SKM-1 (cell line): ENCODE measurements around the gene FGF1.
"Not testable (repeated sequence)": the region's sequence is repeated elsewhere in the genome, so short reads cannot be mapped to it uniquely, and the experiment has no call there.

ENCODE experiments used
- DNase-seq: peaks from one replicate; lab custom pipeline; 2025; ENCODE audit not compliant: unreplicated experiment; lab: John Stamatoyannopoulos, UW

FGF1 gene

DNA sequence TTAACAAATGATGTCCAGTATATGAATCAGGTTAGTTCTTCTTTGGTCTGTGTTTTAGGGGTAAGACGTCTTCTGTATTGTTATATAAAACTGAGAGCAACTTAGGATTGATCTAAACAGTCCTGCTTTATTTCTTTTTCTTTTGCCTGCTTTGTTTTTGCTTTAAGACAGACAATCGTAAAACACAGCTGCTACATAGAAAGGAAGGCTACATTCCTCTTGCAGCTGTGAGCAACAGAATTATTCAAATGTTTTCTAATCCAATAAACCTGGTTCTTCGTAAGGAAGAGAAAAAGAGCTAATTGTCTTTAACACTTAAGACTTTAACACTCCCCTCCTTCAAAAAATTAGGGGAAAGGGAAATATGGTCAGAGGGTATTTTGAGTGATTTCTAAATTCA, 14.6 kb downstream of the FGF1 start:
- no peak for DNase-seq

DNA sequence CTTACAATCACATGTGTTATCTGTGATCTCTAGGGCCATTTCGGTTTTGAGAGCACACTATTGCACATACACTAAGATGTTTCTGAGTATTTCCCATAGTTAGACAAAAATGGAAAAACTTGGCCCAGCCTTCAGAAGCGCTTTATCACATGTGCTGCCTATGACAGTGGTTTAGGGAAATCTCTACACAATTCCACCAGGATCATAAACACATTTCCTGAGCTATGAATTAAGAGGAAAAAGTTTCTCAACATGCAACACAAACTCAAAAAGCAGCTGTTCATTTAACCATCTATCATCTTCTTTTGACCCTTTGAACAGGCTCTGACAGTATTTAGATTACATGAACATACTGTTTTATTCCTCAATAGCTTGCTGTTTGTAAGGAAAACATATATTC, 15.1 kb downstream of the FGF1 start:
- DNase-seq: no peak

DNA sequence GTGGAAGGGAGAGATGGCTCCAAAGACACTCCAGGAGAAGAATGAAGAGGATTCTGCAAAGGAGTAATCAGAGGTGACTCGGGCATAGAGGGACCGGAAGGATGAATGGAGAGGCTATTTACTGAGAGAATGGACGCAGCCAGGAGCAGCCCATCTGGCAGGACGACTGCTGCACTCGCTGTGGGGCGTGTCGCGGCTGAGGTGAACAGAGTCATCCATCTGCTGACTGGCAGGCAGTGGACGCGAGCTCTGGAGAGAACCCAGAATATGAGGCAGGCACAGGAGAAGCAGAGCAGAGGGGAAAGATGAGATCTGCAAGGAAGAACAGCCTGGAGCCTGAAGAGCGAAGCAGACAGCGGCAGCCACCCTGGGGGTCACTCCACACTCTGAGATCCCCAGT, 16.4 kb downstream of the FGF1 start:
- no peak for DNase-seq

DNA sequence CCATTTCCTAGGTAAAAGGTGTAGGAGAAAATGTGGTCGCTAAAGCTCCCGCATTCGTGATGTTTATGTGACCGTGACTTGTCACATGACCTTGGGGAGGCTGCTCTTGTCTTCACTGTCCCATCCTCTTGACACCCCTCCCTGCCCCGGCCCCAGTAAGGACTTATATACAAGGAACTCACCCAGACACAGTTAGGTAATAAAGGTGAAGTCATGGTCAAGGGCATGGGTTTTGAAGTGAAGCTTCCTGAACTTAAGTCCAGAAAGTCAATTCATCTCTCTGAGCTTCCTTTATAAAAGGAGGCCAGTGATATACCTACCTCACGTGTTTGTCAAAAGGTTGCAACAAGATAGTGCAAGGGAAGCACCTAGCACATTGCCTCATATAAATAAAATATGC, 17.6 kb downstream of the FGF1 start:
- DNase-seq: no peak

DNA sequence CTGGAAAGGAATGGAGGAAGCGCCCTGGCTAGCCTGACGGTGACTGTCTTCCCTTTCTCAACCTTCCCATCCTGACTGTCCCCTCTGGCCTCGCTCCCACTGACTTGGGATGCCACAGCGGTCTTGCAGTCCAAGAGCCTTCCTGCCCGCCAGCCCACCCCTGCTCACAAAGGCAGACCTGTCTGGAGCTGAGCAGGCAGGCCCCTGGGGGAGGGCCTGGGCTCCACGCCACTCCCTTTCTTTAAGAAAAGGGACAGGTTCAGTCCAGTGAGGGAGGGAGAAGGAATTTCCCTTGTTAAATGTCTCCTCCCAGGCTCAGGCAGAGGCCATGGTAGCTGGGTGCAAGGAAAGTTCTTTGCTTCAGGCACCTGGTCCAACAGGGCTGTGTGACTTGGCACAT, 18.1 kb downstream of the FGF1 start:
- DNase-seq: no peak

DNA sequence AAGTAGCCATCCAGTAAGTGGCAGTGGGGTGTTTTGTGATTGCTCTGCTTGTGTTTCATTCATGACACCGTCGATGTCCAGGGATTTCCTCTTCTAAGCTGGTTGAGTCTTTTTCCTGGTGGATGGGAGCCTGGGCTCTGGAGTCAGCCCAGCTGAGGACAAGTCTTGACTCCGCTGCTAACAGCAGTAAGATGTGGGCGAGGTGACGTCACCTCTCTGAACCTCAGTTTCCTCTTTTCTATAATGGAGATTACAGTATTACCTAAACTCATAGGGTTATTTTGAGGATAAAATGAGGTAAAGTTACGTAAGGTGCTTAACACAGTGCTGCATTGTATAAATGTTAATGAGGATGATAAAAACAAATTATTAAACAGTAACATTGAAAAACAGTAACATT, 21.3 kb downstream of the FGF1 start:
- DNase-seq: peak; percentile 85

DNA sequence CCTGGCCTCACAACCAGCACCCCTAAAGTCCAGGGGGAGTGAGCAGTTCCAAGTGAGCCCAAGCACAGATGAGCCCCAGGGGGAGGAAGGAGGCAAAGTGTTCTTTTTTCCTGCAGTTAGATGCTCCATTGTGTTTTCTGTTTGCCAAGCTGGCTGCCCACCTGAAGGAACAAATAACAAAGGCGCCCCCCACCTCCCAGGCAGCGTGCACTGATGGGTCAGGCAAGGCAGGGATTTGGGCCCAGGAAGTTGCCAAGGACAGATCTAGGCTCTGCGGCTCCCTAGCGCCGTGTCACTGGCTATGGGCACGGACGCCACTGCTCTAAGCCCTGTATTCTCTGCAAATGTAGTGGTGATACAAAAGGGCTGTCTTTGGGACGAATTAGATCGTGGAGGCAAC, 21.8 kb downstream of the FGF1 start:
- DNase-seq: no peak

DNA sequence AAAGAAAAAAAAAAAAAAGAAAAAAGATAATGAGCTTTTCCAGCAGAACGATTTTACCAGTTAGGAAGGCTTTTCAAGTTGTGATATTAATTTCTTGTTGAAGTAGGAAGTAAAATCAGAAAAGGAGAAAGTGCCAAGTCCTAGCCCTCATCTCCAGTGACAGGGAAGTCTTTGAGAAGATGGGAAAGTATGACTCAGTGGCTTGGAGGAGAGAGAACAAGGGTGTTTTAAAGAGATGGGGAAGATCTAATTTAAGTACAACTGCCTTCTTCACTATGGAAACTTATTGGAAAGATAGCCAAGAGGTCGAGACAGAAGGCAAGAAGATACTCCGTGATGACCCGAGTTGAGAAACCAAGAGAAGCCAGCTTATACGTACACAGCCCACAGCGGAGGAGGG, 22.6 kb downstream of the FGF1 start:
- no peak for DNase-seq

DNA sequence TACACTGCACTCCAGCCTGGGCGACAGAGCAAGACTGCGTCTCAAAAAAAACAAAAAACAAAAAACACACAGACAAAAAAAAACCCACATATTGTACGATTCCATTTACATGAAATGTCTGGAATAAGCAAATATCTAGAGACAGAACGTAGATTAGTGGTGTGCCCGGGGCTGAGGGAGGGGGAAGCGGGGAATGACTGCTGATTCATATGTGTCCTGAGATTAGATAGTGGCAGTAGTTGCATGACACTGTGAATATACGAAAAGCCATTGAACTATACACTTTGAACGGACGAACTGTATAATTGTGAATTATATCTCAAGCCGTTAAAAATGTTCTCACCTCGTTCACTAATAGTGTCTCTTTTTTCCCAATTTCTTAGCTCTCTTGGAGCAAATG, 23.9 kb downstream of the FGF1 start:
- DNase-seq: no peak

DNA sequence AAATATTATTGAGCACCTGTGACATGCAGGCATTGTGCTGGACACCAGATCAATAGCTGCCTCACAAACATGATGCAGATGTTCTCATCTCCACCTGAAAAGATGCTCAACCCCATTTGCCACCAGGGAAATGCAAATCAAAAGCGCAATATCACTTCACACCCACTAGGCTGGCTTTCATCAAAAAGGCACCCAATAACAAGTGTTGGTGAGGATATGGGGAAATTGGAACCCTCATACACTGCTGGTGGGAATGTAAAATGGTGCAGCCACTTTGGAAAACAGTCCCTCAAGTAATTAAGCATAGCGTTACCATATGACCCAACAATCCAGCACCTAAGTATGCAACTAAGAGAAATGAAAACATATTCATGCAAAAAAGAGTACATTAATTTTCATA, 24.7 kb downstream of the FGF1 start:
- no peak for DNase-seq

DNA sequence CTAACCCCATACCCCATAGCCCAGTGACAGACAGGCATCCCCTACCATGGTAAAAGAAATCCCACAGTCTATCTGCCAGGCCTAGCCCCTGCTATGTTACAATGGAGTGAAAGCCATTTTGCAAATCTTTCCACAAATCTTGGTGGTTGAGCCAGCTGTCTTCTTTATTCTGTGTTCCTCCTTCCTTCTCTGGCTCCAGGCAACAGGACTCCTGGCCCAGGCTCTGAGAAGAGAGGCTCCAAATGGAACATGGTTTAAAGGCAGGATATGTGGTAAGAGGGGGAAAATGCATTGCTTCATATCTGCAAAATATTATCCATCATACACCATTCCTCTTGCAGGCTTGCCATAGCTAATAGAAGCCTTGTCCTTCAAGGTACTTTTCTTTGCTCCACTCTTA, 25.2 kb downstream of the FGF1 start:
- DNase-seq: no peak

DNA sequence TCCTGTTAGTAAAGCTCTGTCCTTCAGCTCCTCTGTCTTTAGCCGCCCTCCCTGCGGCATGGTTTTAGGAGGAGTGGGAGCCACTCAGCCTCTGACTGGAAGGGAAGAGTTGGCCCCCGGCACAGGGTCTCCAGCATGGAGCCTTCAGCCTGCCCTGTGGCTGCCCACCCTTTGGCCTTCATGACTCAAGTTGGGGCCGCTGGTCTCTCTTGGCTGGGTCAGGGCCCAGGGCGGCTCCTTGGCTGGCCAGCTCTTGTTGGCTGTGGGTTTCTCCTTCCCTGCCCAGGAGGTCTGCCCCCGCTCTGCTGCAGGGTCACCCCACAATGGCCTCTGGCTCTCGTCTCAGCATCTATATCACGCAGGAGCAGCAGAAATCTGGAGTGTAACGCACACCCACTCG, 25.7 kb downstream of the FGF1 start:
- no peak for DNase-seq

DNA sequence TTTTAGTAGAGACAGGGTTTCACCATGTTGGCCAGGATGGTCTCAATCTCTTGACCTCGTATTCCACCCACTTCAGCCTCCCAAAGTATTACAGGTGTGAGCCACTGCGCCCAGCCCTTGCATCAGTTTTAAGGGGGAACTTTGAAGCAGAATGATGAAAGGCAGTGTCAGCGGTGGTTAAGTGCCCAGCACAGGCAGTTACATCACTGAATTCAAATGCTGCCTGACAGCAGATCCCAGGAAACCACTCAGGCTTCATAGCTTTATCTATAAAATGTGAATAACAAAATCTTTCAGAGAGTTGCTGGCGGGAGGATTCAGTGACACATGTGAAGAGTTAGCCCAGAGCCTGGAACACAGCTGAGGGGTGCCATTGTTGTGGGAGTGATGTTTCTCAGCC, 26.5 kb downstream of the FGF1 start:
- DNase-seq: no peak

DNA sequence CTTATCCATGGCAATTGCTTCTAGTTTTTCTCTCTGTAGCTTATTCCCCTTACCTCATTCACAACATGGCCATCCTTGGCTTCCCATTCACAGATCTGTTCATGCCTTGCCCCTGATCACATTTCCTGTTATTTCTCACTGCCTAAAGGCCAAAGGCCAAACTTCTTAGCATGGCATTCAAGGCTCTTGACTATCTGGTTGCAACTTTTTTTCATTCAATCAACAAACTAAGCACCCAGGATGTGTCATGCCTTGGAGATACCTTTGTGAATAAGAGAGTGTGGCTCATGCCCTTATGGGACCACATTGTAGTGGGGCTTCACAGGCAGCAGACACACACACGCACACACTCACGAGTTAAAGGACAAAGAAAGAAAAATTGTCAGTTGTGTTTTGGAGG, 27.6 kb downstream of the FGF1 start:
- DNase-seq: no peak

DNA sequence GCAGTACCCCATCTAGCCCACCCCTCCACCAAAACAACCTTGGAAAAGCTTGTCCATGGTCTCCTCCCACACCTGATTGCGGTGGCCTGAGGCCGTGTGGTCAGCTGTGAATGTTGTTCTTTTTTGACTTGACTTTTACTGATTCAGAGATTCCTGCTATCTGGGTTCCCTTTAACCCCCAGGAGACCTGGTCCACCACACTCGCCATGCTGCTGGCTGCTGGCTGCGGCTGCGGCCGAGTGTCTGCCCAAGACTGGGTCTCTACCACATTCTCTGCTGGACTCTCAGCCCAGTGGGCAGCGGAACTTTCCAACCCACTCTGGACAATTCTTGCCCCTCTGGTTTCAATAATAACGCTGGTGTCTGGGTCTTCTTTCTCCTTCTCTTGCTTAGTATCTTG, 28.4 kb downstream of the FGF1 start:
- DNase-seq: no peak

DNA sequence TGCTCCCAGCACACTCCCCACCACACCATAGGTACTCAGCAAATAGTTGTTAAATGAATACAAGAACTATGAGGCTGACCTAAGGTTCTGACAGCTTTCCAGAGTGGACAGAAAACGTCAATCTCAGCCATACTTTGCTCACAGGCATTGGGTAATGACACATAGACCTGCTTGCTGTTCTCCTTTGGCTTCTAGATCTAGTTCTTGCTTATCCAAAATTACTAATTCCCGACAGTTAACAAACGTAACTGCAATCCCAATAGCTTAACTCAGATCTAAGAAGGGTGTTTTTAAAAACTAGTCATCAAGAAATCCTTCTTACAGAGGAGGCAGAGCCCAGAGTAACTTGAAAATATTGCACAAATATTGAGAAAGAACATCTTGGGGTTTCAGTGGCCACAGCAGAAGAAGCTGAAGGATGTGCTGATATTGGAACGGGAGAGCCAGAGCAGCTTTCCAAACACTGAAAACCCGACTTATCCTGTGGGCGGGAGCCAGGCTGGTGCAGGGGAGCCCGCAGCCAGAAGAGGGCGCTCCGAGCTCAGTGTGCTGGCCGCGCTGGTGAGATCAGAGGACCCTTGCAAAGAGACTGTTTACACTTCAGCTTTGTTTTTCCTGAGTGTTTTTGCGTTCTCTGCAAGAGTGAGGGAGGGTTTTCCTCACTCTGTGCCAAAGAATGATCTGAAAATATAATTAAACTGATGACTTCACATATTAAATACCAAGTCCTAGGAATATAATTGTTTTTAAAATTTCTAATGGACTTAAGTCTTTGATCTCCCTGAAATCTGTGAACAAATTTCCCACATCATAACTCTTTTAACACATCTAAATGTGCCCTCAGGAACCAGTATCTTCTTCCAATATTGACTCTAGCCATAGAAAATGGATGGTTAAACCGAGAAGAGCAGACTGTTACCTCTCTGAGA, 30.3 kb downstream of the FGF1 start:
- DNase-seq: peak; percentile 63

DNA sequence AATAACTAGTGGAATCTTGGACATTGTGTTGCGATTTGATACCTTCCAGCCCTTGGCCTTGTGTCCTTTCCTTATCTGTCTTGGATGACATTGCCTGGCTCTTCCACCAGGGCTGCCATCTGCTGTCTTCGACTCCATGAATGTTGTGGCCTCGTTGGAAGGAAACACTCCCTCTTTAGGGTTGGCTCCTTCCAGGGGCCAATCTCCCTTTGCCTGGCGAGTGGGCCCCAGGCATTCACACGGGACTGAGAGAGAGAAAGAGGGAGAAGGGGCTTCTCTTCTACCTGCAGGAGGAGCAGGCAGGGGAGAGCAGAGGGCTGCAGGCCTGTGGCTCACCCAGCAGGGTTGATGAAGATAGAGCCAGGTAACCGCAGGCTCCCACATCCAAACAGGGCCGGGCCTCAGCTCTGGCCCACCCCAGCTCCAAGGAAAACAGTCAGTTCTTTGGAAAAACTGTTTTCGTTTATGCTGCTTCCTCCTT, 31.3 kb downstream of the FGF1 start:
- no peak for DNase-seq

DNA sequence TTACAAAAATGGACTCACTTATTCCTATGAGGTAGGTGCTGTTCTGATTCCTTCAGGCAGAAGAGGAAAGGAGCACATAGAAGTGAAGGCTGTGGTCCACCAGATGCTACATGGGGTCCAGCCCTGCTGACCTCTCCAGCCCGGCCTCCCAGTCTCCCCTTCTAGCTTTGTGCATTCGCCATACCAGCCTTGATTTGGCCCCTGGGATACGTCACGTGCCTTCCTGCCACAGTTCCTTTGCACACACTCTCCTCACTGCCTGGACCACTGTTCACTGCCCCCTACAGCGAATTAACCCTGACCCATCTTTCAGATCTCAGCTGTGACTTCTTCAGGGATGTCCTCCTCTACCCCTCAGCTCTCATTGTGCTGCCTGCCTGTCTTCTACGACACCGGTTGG, 32.6 kb downstream of the FGF1 start:
- no peak for DNase-seq

DNA sequence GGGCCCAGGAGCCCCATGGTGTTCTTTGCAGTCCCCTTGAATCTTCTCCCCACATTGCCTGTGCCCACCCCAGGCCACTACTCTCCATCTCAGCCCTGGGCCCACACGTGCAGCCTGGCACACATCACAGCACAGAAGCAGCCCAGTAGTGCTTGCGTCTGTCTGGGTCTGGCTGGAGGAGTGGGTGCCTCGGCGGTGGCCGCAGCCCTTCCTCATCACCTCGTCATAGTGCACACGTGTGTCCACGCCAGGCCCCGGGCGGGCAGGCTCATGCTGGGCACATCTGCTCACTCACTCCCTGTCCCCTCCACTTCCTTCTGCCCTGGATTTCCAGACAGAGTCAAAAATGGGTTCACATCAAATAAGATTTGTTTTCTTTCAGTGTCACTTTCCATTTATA, 33.3 kb downstream of the FGF1 start:
- no peak for DNase-seq

DNA sequence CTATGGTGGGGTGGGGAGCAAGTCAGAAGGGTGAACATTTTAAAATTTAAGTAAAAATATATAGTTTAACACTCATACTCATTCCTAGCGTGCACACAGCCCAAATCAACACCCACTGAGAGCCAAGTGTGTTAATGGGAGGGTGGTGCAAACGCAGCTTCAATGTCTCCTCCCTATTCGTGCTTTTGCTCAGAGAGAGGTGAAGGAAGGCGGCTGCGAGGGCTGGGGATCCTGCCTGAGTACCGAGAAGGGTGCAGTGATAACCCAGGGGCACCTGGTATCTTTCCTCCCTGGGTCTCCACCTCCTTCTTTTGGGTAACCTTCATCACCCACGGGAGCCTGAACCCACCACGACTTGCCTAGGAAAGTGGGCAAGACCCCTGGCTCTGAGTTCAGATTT, 35.0 kb downstream of the FGF1 start:
- no peak for DNase-seq

DNA sequence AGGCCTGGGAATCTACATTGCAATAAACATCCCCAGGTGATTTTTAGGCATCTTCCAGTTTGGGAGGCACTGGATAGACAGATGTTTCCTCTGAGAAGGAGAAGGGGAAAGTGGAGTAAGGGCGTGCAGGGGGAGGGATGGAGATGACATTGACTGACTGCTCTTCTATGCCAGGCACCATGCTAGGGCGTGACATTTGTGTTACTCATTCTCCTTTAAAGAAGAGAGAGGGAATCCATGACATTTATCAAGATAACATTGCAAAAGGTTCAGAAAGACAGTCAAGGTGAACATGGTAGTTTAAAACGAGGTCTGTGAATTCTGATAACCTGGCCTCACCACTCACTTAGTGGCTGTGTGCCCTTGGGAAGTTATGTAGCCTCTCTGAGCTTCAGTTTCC, 35.8 kb downstream of the FGF1 start:
- no peak for DNase-seq

DNA sequence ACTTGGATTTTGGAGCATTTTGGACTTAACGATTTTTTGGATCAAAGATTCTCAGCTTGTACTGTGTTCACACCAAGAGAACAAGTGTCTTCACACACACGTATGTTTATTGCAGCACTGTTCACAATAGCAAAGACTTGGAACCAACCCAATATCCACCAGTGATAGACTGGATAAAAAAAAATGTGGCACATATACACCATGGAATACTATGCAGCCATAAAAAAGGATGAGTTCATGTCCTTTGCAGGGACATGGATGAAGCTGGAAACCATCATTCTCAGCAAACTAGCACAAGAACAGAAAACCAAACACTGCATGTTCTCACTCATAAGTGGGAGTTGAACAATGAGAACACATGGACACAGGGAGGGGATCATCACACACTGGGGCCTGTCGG, 37.8 kb downstream of the FGF1 start:
- DNase-seq: not testable (repeated sequence)

DNA sequence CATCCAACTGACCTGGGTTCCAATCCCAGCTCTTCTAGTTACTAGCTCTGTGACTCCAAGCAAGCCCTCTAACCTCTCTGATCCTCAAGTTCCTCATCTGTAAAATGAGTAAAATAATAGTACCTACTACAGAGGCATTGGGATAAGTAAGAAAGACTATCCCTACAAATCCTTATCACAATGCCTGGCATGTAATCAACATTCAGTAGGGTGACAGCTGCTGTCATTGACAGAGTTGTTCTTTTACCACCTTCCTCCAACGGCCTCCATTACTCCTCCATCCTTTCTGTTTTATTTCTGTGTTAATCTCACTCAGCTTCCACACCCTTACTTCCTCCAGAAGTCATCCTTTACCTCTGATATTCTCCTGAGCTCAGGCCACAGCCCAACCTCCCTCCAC, 40.4 kb downstream of the FGF1 start:
- DNase-seq: no peak
